ENCODE measurements around the gene ZC3H11A.

ZC3H11A gene

GRCh38 chr1:203835476-203835875 lies 40.1 kb downstream of the ZC3H11A start:
- Histone ChIP-seq H2AFZ (no peak overlapping the region), H3K27me3 (ENCODE audit: control insufficient read depth, insufficient read depth, low read length) (no peaks in the 10 kb centered on the region), H3K79me2 (no peaks in the 10 kb centered on the region), H3K4me1 (no peaks in the 10 kb centered on the region), H3K9ac (no peak overlapping the region), H3K4me2 (ENCODE audit: low read length) (no peak overlapping the region), H3K9me3 (ENCODE audit: control insufficient read depth, low read length) (no peaks in the 10 kb centered on the region), H3K27ac (no peak overlapping the region), H3K4me3 (ENCODE audit: low read depth, low read length) (no peak overlapping the region), H3K36me3 (ENCODE audit: control insufficient read depth, insufficient read depth, low read length) (no peaks in the 10 kb centered on the region)
- TF ChIP-seq CTCF (IDR thresholded peaks at IDR 0.05): no peak

- Histone ChIP-seq H3K27ac (no peak overlapping the region), H3K9me3 (ENCODE audit: control insufficient read depth, low read length) (no peaks in the 10 kb centered on the region), H3K36me3 (ENCODE audit: control insufficient read depth, insufficient read depth, low read length) (no peaks in the 10 kb centered on the region), H3K4me2 (ENCODE audit: low read length) (no peak overlapping the region), H3K79me2 (no peaks in the 10 kb centered on the region), H3K4me1 (no peaks in the 10 kb centered on the region), H3K4me3 (ENCODE audit: low read depth, low read length) (no peak overlapping the region), H3K27me3 (ENCODE audit: control insufficient read depth, insufficient read depth, low read length) (no peaks in the 10 kb centered on the region), H3K9ac (no peak overlapping the region), H2AFZ (no peak overlapping the region)
- no peak for TF ChIP-seq CTCF (IDR thresholded peaks at IDR 0.05)
Observed at GRCh38 chr1:203839081-203839480, 43.7 kb downstream of the ZC3H11A start.

GRCh38 chr1:203840208-203840808 lies 44.9 kb downstream of the ZC3H11A start:
- H3K4me2 ChIP-seq (ENCODE audit: low read length): no peak overlapping the region
- no peaks in the 10 kb centered on the region for H3K79me2 ChIP-seq
- H3K27ac ChIP-seq: no peak overlapping the region
- no peaks in the 10 kb centered on the region for H3K27me3 ChIP-seq (ENCODE audit: control insufficient read depth, insufficient read depth, low read length)
- H3K9me3 ChIP-seq (ENCODE audit: control insufficient read depth, low read length): no peaks in the 10 kb centered on the region
- TF ChIP-seq CTCF (IDR thresholded peaks at IDR 0.05): no peak
- no peaks in the 10 kb centered on the region for H3K4me1 ChIP-seq
- no peak overlapping the region for H3K9ac ChIP-seq
- H3K36me3 ChIP-seq (ENCODE audit: control insufficient read depth, insufficient read depth, low read length): no peaks in the 10 kb centered on the region
- no peak overlapping the region for H2AFZ ChIP-seq
- no peak overlapping the region for H3K4me3 ChIP-seq (ENCODE audit: low read depth, low read length)

- Histone ChIP-seq H3K27ac (no peak overlapping the region), H3K79me2 (no peaks in the 10 kb centered on the region), H2AFZ (no peak overlapping the region), H3K4me3 (ENCODE audit: low read depth, low read length) (no peak overlapping the region), H3K9me3 (ENCODE audit: control insufficient read depth, low read length) (no peaks in the 10 kb centered on the region), H3K9ac (no peak overlapping the region), H3K27me3 (ENCODE audit: control insufficient read depth, insufficient read depth, low read length) (no peaks in the 10 kb centered on the region), H3K4me2 (ENCODE audit: low read length) (no peak overlapping the region), H3K4me1 (no peaks in the 10 kb centered on the region), H3K36me3 (ENCODE audit: control insufficient read depth, insufficient read depth, low read length) (no peaks in the 10 kb centered on the region)
- no peak for TF ChIP-seq CTCF (IDR thresholded peaks at IDR 0.05)
Observed at GRCh38 chr1:203842559-203842876, 47.1 kb downstream of the ZC3H11A start.

- Histone ChIP-seq H3K27ac (no peak overlapping the region), H3K4me1 (no peaks in the 10 kb centered on the region), H3K4me2 (ENCODE audit: low read length) (no peak overlapping the region), H3K9me3 (ENCODE audit: control insufficient read depth, low read length) (no peaks in the 10 kb centered on the region), H3K36me3 (ENCODE audit: control insufficient read depth, insufficient read depth, low read length) (no peaks in the 10 kb centered on the region), H2AFZ (no peak overlapping the region), H3K79me2 (no peaks in the 10 kb centered on the region), H3K9ac (no peak overlapping the region), H3K4me3 (ENCODE audit: low read depth, low read length) (no peak overlapping the region), H3K27me3 (ENCODE audit: control insufficient read depth, insufficient read depth, low read length) (no peaks in the 10 kb centered on the region)
- no peak for TF ChIP-seq CTCF (IDR thresholded peaks at IDR 0.05)
Observed at GRCh38 chr1:203843435-203843834, 48.0 kb downstream of the ZC3H11A start.

Data from parathyroid adenoma (tissue), 2 donors.